ENCODE data around the gene TCF7. TPM values are rescaled to one million over a fixed set of nuclear protein-coding genes. Genes with fewer than 3 reads are reported as not detected.

The TCF7 gene
- total and polyA plus RNA-seq, 5 donors from 2014 or later: 55.4 to 234 (median 98.3) TPM

GRCh38 chr5:134188092-134188491 is 73.6 kb downstream of the TCF7 start:
- H3K9me3 Mint-ChIP-seq: peaks cover 0 to 2% (median 0%) of the 10 kb centered on the region in 7 donors

DNA sequence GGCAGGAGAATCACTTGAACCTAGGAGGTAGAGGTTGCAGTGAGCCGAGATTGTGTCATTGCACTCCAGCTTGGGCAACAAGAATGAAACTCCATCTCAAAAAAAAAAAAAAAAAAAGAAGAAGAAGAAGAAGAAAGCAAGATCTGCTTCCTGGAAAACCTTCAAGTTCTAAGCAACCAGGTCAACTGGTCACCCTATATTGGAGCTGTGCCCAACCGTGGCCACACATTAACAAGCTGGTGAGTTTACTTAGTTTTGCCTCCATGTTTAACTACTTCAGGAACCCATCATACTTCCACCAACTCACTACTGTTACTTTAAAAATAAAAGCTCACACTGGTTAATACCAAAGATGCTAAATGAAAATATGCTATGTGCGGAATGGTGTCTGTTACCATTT is 74.5 kb downstream of the TCF7 start:
- H3K4me1 Mint-ChIP-seq: peaks cover 0 to 10% (median 2%) of the 10 kb centered on the region in 4 donors
- no peaks in the 10 kb centered on the region for H3K4me1 ChIP-seq (ENCODE audit: control insufficient read depth, insufficient read depth, low read length, poor library complexity, severe bottlenecking)
- H3K27me3 Mint-ChIP-seq: peaks cover 2% of the 10 kb centered on the region
- H3K36me3 Mint-ChIP-seq: no peaks in the 10 kb centered on the region
- H3K27me3 ChIP-seq (ENCODE audit: control insufficient read depth, insufficient read depth, low read length): no peaks in the 10 kb centered on the region
- H3K36me3 ChIP-seq (ENCODE audit: control insufficient read depth, insufficient read depth, low read length): no peaks in the 10 kb centered on the region
- H3K4me3 ChIP-seq (ENCODE audit: low read depth, low read length): no peak overlapping the region
- DNase-seq (no peak), ATAC-seq (ENCODE audit: low read depth in 2 of 2) (no peak)
- peaks cover 0 to 2% (median 0%) of the 10 kb centered on the region in 7 donors for H3K9me3 Mint-ChIP-seq
- no peaks in the 10 kb centered on the region for H3K9me3 ChIP-seq (ENCODE audit: control insufficient read depth in 2 of 2, low read length in 2 of 2)
- no peak overlapping the region for H3K4me3 Mint-ChIP-seq
- no peak overlapping the region for H3K27ac ChIP-seq (ENCODE audit: insufficient read depth, low read length, poor library complexity, severe bottlenecking)
- H3K27ac Mint-ChIP-seq: no peak overlapping the region

More at GRCh38 chr5:134188092-134188491, 73.6 kb downstream of the TCF7 start:
- Mint-ChIP-seq H3K4me1 (peaks cover 0 to 10% (median 2%) of the 10 kb centered on the region in 4 donors), H3K27ac (no peak overlapping the region), H3K4me3 (no peak overlapping the region), H3K27me3 (peaks cover 4% of the 10 kb centered on the region), H3K36me3 (no peaks in the 10 kb centered on the region)
- Histone ChIP-seq H3K27me3 (ENCODE audit: control insufficient read depth, insufficient read depth, low read length) (no peaks in the 10 kb centered on the region), H3K9me3 (ENCODE audit: control insufficient read depth in 2 of 2, low read length in 2 of 2) (no peaks in the 10 kb centered on the region), H3K4me3 (ENCODE audit: low read depth, low read length) (no peak overlapping the region), H3K4me1 (ENCODE audit: control insufficient read depth, insufficient read depth, low read length, poor library complexity, severe bottlenecking) (no peaks in the 10 kb centered on the region), H3K36me3 (ENCODE audit: control insufficient read depth, insufficient read depth, low read length) (no peaks in the 10 kb centered on the region), H3K27ac (ENCODE audit: insufficient read depth, low read length, poor library complexity, severe bottlenecking) (no peak overlapping the region)
- no peak for DNase-seq
- no peak for ATAC-seq (ENCODE audit: low read depth in 2 of 2)

DNA sequence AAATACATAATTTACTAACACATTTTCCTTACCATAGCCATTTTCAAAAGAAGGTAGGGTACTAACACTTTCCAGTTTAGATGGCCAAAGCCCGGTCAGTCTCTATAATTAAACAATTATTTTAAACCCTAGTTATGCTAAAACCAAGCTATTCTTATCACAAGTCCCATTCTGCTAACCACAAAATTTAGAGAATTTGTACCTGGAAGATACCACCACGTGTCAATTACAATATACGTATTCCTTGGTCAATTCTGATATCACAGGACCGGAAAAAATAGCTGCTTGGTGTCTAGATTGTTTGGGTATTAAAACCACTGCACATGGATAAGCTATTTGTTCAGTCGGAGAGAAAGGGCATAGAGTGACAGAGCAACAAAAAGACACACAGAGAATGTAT is 81.2 kb downstream of the TCF7 start:
- Histone ChIP-seq H3K9me3 (ENCODE audit: control insufficient read depth in 2 of 2, low read length in 2 of 2) (no peaks in the 10 kb centered on the region), H3K36me3 (ENCODE audit: control insufficient read depth, insufficient read depth, low read length) (peaks cover 45% of the 10 kb centered on the region), H3K4me1 (ENCODE audit: control insufficient read depth, insufficient read depth, low read length, poor library complexity, severe bottlenecking) (no peaks in the 10 kb centered on the region), H3K27me3 (ENCODE audit: control insufficient read depth, insufficient read depth, low read length) (no peaks in the 10 kb centered on the region), H3K27ac (ENCODE audit: insufficient read depth, low read length, poor library complexity, severe bottlenecking) (no peak overlapping the region), H3K4me3 (ENCODE audit: low read depth, low read length) (no peak overlapping the region)
- ATAC-seq (ENCODE audit: low read depth in 2 of 2) (no peak), DNase-seq (no peak)
- no peaks in the 10 kb centered on the region for H3K9me3 Mint-ChIP-seq
- H3K27ac Mint-ChIP-seq: no peak overlapping the region
- peaks cover 32% of the 10 kb centered on the region for H3K36me3 Mint-ChIP-seq
- peaks cover 0 to 20% (median 10%) of the 10 kb centered on the region in 4 donors for H3K4me1 Mint-ChIP-seq
- no peak overlapping the region for H3K4me3 Mint-ChIP-seq
- no peaks in the 10 kb centered on the region for H3K27me3 Mint-ChIP-seq

Other genes with a start within 250 kb of the TCF7 start
- 12.9 TPM for gene C5orf15, start 146.1 kb upstream of the TCF7 start, total RNA-seq
- 10 to 100 TPM; 24.0 to 34.8 (median 26.8) TPM for gene C5orf15, start 146.1 kb upstream of the TCF7 start, polyA plus RNA-seq
- 56.0 TPM for gene VDAC1, start 109.7 kb upstream of the TCF7 start, total RNA-seq
- gene VDAC1, start 109.7 kb upstream of the TCF7 start, polyA plus RNA-seq: 100 to 1,000 TPM in 2 of 4 donors, 10 to 100 TPM in 2; 85.4 to 104 (median 97.6) TPM
- gene SKP1, start 62.3 kb downstream of the TCF7 start, total RNA-seq: 310 TPM
- 1,000 to 10,000 TPM; 1,181 to 1,272 (median 1,236) TPM for gene SKP1, start 62.3 kb downstream of the TCF7 start, polyA plus RNA-seq
- 223 TPM for gene PPP2CA, start 111.4 kb downstream of the TCF7 start, total RNA-seq
- 100 to 1,000 TPM; 221 to 276 (median 243) TPM for gene PPP2CA, start 111.4 kb downstream of the TCF7 start, polyA plus RNA-seq